Activated CD4-positive, alpha-beta T cell treated with anti-CD3 and anti-CD28 coated beads, Interleukin-2, amount 50 U/mL, for 48 hours (primary cell): ENCODE results near the gene CLASP2.
"Not testable (repeated sequence)": the region's sequence is repeated elsewhere in the genome, so short reads cannot be mapped to it uniquely, and the experiment has no call there.

Source experiments
- DNase-seq, 2 experiments: peaks; one replicate each; pipeline ENCODE4 v3.0.0-alpha.2; 2020

CLASP2 gene

DNA sequence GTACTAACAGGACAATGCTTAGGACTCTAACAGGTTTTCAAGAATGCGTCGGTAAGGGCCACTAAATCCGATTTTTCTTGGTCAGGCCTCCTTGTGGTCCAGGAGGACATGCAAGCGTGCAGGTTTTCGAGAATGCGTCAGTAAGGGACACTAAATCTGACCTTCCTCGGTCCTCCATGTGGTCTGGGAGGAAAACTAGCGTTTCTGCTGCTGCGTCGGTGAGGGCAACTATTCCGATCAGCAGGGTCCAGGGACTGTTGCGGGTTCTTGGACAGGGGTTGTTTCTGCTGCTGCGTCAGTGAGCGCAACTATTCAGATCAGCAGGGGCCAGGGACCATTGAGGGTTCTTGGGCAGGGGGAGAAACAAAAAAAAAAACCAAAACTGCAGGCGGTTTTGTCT is 270.1 kb downstream of the CLASP2 start:
- no peak for DNase-seq

DNA sequence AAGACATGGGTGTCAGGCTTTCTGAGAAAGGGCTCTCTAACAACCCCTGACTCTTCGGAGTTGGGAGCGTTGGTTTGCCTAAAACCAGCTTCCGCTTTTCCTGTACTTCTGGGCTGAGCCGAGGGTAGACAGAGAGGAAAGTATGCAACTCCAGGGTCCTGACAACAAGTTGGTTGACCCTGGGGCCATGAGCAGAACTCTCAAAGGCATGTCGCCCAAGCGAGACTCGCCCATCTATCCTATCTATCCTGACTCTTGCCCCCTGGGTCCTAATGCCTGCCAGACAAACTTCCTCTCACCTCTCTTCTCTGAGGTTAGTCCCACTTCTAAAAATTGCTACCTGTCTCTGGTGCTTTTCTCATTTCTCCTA is 270.8 kb downstream of the CLASP2 start:
- DNase-seq: not testable (repeated sequence)
